CD14-positive monocyte (primary cell): ENCODE data around the gene EXOSC2. TPM values are rescaled to one million over a fixed set of nuclear protein-coding genes. Genes with fewer than 3 reads are reported as not detected.

ENCODE experiments used
- DNase-seq, 3 donors: peaks; one replicate each; pipeline ENCODE4 v3.0.0-alpha.2; 2011 to 2022
- H2AFZ ChIP-seq: 2 replicates; pipeline ENCODE4 v1.6.0; 2012; ENCODE audit warnings: mild to moderate bottlenecking, low read depth, low read length, inconsistent platforms; ENCODE audit not compliant: insufficient read depth, poor library complexity, severe bottlenecking
- H3K27ac ChIP-seq, 2 donors: 1 replicate in 1 of 2; 2 replicates in 1 of 2; pipeline ENCODE4 v1.5.1; 2012 to 2013; ENCODE audit warnings: low read length in 2 of 2, control low read depth in 1 of 2, inconsistent platforms in 1 of 2, low read depth in 1 of 2, mild to moderate bottlenecking in 1 of 2
- H3K27me3 ChIP-seq, 2 donors: one replicate each; pipeline versions ENCODE4 v1.6.0 to v1.6.1; 2011 to 2013; ENCODE audit warnings: low read length in 2 of 2; ENCODE audit not compliant: control insufficient read depth in 2 of 2, insufficient read depth in 2 of 2
- H3K36me3 ChIP-seq, 2 donors: replicated peaks in 1 of 2; 1 replicate in 1 of 2; 2 replicates in 1 of 2; pipeline versions ENCODE4 v1.5.1 to v1.6.1; 2012 to 2013; ENCODE audit warnings: low read length in 2 of 2, control low read depth in 1 of 2, inconsistent platforms in 1 of 2, mild to moderate bottlenecking in 1 of 2; ENCODE audit not compliant: insufficient read depth in 2 of 2, control insufficient read depth in 1 of 2
- H3K4me1 ChIP-seq, 2 donors: 1 replicate in 1 of 2; 2 replicates in 1 of 2; pipeline versions ENCODE4 v1.5.1 to v1.6.1; 2012 to 2013; ENCODE audit warnings: low read length in 2 of 2, control low read depth in 1 of 2, inconsistent platforms in 1 of 2, mild to moderate bottlenecking in 1 of 2, moderate library complexity in 1 of 2; ENCODE audit not compliant: insufficient read depth in 2 of 2, control insufficient read depth in 1 of 2
- H3K4me2 ChIP-seq: replicated peaks from 2 replicates; pipeline ENCODE3; 2012; ENCODE audit warnings: low read length, moderate library complexity, mild to moderate bottlenecking; ENCODE audit not compliant: poor library complexity, severe bottlenecking; ENCODE audit errors: extremely low read depth
- H3K4me3 ChIP-seq, 3 experiments: fragments of 200-600 bp in 1 of 3; sonication (generic) in 1 of 3; replicated peaks in 1 of 3; 1 replicate in 2 of 3; 2 replicates in 1 of 3; pipeline ENCODE4 v1.5.1; 2011 to 2013; ENCODE audit warnings: low read length in 3 of 3, mild to moderate bottlenecking in 3 of 3, control low read depth in 2 of 3, low read depth in 2 of 3, inconsistent platforms in 1 of 3, moderate library complexity in 1 of 3
- H3K79me2 ChIP-seq: 2 replicates; pipeline ENCODE4 v1.6.0; 2012; ENCODE audit warnings: mild to moderate bottlenecking, control low read depth, inconsistent platforms, low read length, moderate library complexity; ENCODE audit not compliant: insufficient read depth
- H3K9ac ChIP-seq: 2 replicates; pipeline ENCODE4 v1.6.0; 2017; ENCODE audit warnings: low read length, mild to moderate bottlenecking; ENCODE audit not compliant: insufficient read depth, poor library complexity, severe bottlenecking
- H3K9me3 ChIP-seq, 2 donors: replicated peaks in 1 of 2; 1 replicate in 1 of 2; 2 replicates in 1 of 2; pipeline versions ENCODE4 v1.5.1 to v1.6.1; 2012 to 2013; ENCODE audit warnings: low read length in 2 of 2, control low read depth in 1 of 2; ENCODE audit not compliant: control insufficient read depth in 1 of 2, insufficient read depth in 1 of 2
- H4K20me1 ChIP-seq: 2 replicates; pipeline ENCODE4 v1.6.0; 2012; ENCODE audit warnings: mild to moderate bottlenecking, low read length, control low read depth, moderate library complexity; ENCODE audit not compliant: insufficient read depth
- H3K27ac Mint-ChIP-seq, 7 donors: one replicate each; pipeline ENCODE4 v1.8.0; 2020; ENCODE audit warnings: mild to moderate bottlenecking in 7 of 7, mixed read lengths in 7 of 7, moderate library complexity in 6 of 7, inconsistent platforms in 2 of 7
- H3K27me3 Mint-ChIP-seq, 3 donors: one replicate each; pipeline ENCODE4 v1.8.0; 2021 to 2022; ENCODE audit warnings: low read depth in 3 of 3, mild to moderate bottlenecking in 3 of 3, mixed read lengths in 3 of 3, moderate library complexity in 3 of 3, inconsistent platforms in 1 of 3
- H3K36me3 Mint-ChIP-seq, 2 donors: one replicate each; pipeline ENCODE4 v1.8.0; 2020; ENCODE audit warnings: mixed read lengths in 2 of 2, inconsistent platforms in 1 of 2, mild to moderate bottlenecking in 1 of 2
- H3K4me1 Mint-ChIP-seq: one replicate; pipeline ENCODE4 v1.8.0; 2020; ENCODE audit warnings: mild to moderate bottlenecking, mixed read lengths
- H3K4me3 Mint-ChIP-seq, 2 donors: one replicate each; pipeline ENCODE4 v1.8.0; 2020; ENCODE audit warnings: mild to moderate bottlenecking in 2 of 2, mixed read lengths in 2 of 2, moderate library complexity in 1 of 2
- H3K9me3 Mint-ChIP-seq, 7 donors: one replicate each; pipeline ENCODE4 v1.8.0; 2020 to 2022; ENCODE audit warnings: mixed read lengths in 7 of 7, mild to moderate bottlenecking in 6 of 7, moderate library complexity in 6 of 7, inconsistent platforms in 2 of 7
- CTCF ChIP-seq: fragments of 200-600 bp; IDR thresholded peaks from one replicate; pipeline ENCODE4 v1.8.0; 2022; ENCODE audit warnings: antibody characterized with exemption, mild to moderate bottlenecking
- WGBS: methylation state at CpG from one replicate; pipeline ENCODE4 v1.1.5; 2013; ENCODE audit warnings: missing lambda C conversion rate; ENCODE audit not compliant: insufficient coverage; 5-methylcytosine and 5-hydroxymethylcytosine counted together
- intact Hi-C, 2 donors: fragments of 100-400 bp; cut with micrococcal nuclease; formaldehyde crosslinking; loops; one replicate each; pipeline versions ENCODE4 v1.15.0 to v1.15.1; 2023
- polyA plus RNA-seq, 3 donors: library from polyadenylated mRNA; depleted of rRNA in 1 of 3; unstranded in 2 of 3; stranded (reverse) in 1 of 3; fragments of 300-500 nt in 2 of 3; fragments of >200 nt in 1 of 3; fragmentation: Illumina TruSeq in 2 of 3; gene quantifications; 1 replicate in 2 of 3; 2 replicates in 1 of 3; pipeline ENCODE4 v1.2.3, GENCODE V29; 2012 to 2021

EXOSC2 gene
- polyA plus RNA-seq, 3 donors: 10.2 to 15.8 (median 11.2) TPM

- TF ChIP-seq CTCF: no peak
- no peak overlapping the region for H3K27ac ChIP-seq
- H3K9me3 ChIP-seq: no peaks in the 10 kb centered on the region
- H3K4me3 ChIP-seq: no peak overlapping the region
- 95% methylated on average over 4 of the region's 7 CpGs for WGBS
- H3K27me3 ChIP-seq: no peaks in the 10 kb centered on the region
- Mint-ChIP-seq H3K27ac (no peak overlapping the region), H3K27me3 (peaks cover 0 to 1% (median 0%) of the 10 kb centered on the region in 3 donors), H3K9me3 (no peaks in the 10 kb centered on the region), H3K4me3 (no peak overlapping the region), H3K4me1 (peaks cover 5% of the 10 kb centered on the region), H3K36me3 (peaks cover 51 to 75% of the 10 kb centered on the region in 2 donors)
- no peak for DNase-seq
- H3K4me1 ChIP-seq: no peaks in the 10 kb centered on the region
- no peaks in the 10 kb centered on the region for H4K20me1 ChIP-seq
- H3K9ac ChIP-seq: no peak overlapping the region
- no peak overlapping the region for H3K4me2 ChIP-seq
- H3K36me3 ChIP-seq: peaks cover 48 to 65% of the 10 kb centered on the region in 2 donors
- peaks cover 7% of the 10 kb centered on the region for H3K79me2 ChIP-seq
- no peak overlapping the region for H2AFZ ChIP-seq
- intact Hi-C loops: loop anchor here (5.0 to 10.0 kb wide), 4 partner anchors 159 to 344 kb away; no protein-coding TSS in a partner anchor
Measured at GRCh38 chr9:130703501-130703900, 9.9 kb downstream of the EXOSC2 start.

GRCh38 chr9:130707225-130707976, 13.8 kb downstream of the EXOSC2 start:
- H3K27ac Mint-ChIP-seq: no peak overlapping the region
- Histone ChIP-seq H3K36me3 (peaks cover 21 to 32% of the 10 kb centered on the region in 2 donors), H4K20me1 (no peaks in the 10 kb centered on the region), H3K27ac (no peak overlapping the region), H3K79me2 (no peaks in the 10 kb centered on the region), H3K4me2 (no peak overlapping the region), H2AFZ (no peak overlapping the region), H3K4me3 (no peak overlapping the region), H3K27me3 (no peaks in the 10 kb centered on the region), H3K9ac (no peak overlapping the region), H3K4me1 (peaks cover 4 to 5% of the 10 kb centered on the region in 2 donors), H3K9me3 (no peaks in the 10 kb centered on the region)
- TF ChIP-seq CTCF: peak; percentile 88
- H3K4me3 Mint-ChIP-seq: no peak overlapping the region
- intact Hi-C loops: loop anchor here (2.0 to 10.0 kb wide), 5 partner anchors 155 to 291 kb away; no protein-coding TSS in a partner anchor
- H3K9me3 Mint-ChIP-seq: no peaks in the 10 kb centered on the region
- H3K27me3 Mint-ChIP-seq: peaks cover 2 to 7% (median 3%) of the 10 kb centered on the region in 3 donors
- H3K4me1 Mint-ChIP-seq: peaks cover 5% of the 10 kb centered on the region
- H3K36me3 Mint-ChIP-seq: peaks cover 29 to 46% of the 10 kb centered on the region in 2 donors
- 65% methylated on average over 4 of the region's 9 CpGs for WGBS
- DNase-seq: peak; percentile 54 to 74 (median 66)
